Measurements from ENCODE around the gene MRI1.
"Not testable (repeated sequence)": the region's sequence is repeated elsewhere in the genome, so short reads cannot be mapped to it uniquely, and the experiment has no call there.

MRI1 gene

GRCh38 chr19:13762635-13763235 is 1.6 kb upstream of the MRI1 start:
- DNase-seq, result no peak

- DNase-seq, result no peak
Observed at GRCh38 chr19:13763265-13763664, 1.1 kb upstream of the MRI1 start.

GRCh38 chr19:13764821-13765394 is 586 bp downstream of the MRI1 start:
- peak; percentile 14 for DNase-seq

GRCh38 chr19:13765395-13766094 is 1.2 kb downstream of the MRI1 start:
- DNase-seq, result no peak

- no peak for DNase-seq
Observed at GRCh38 chr19:13766095-13766481, 1.8 kb downstream of the MRI1 start.

GRCh38 chr19:13768510-13768909 is 4.2 kb downstream of the MRI1 start:
- no peak for DNase-seq

- no peak for DNase-seq
Observed at GRCh38 chr19:13770013-13770635, 5.8 kb downstream of the MRI1 start.

GRCh38 chr19:13774217-13775191 is 10.2 kb downstream of the MRI1 start, which contains the start of gene C19orf53:
C19orf53 (plus strand) TSS chr19:13774456; CDS start chr19:13774478, 22 bp downstream.
- DNase-seq, result peak; percentile 89

GRCh38 chr19:13778398-13778797 is 14.1 kb downstream of the MRI1 start:
- no peak for DNase-seq

- DNase-seq, result no peak
Observed at GRCh38 chr19:13778847-13779246, 14.5 kb downstream of the MRI1 start.

- not testable (repeated sequence) for DNase-seq
Observed at GRCh38 chr19:13779794-13780193, 15.5 kb downstream of the MRI1 start.

- no peak for DNase-seq
Observed at GRCh38 chr19:13781547-13781946, 17.2 kb downstream of the MRI1 start.

GRCh38 chr19:13782537-13782936 is 18.2 kb downstream of the MRI1 start:
- no peak for DNase-seq

GRCh38 chr19:13783565-13784500 is 19.5 kb downstream of the MRI1 start:
- DNase-seq, result no peak

GRCh38 chr19:13784731-13785452 is 20.6 kb downstream of the MRI1 start:
- peak; percentile 66 for DNase-seq

GRCh38 chr19:13788991-13789390 is 24.7 kb downstream of the MRI1 start:
- DNase-seq, result peak; percentile 59

- DNase-seq, result peak; percentile 80
Observed at GRCh38 chr19:13790354-13790753, 26.0 kb downstream of the MRI1 start.

- DNase-seq, result not testable (repeated sequence)
Observed at GRCh38 chr19:13793317-13793716, 29.0 kb downstream of the MRI1 start.

- no peak for DNase-seq
Observed at GRCh38 chr19:13794398-13794756, 30.1 kb downstream of the MRI1 start.

- DNase-seq, result peak; percentile 97
Observed at GRCh38 chr19:13794757-13795589, 30.7 kb downstream of the MRI1 start, which contains the start of gene ZSWIM4. ZSWIM4 (plus strand) TSS chr19:13795443; CDS start chr19:13795649, 206 bp downstream.
